CD14-positive monocyte (primary cell): Measurements from ENCODE around the gene DEPDC5. TPM values are rescaled to one million over a fixed set of nuclear protein-coding genes. Genes with fewer than 3 reads are reported as not detected.

ENCODE experiments used
- DNase-seq, 3 donors: peaks; one replicate each; pipeline ENCODE4 v3.0.0-alpha.2; 2011 to 2022
- H2AFZ ChIP-seq: 2 replicates; pipeline ENCODE4 v1.6.0; 2012; ENCODE audit warnings: mild to moderate bottlenecking, low read depth, low read length, inconsistent platforms; ENCODE audit not compliant: insufficient read depth, poor library complexity, severe bottlenecking
- H3K27ac ChIP-seq, 2 donors: 1 replicate in 1 of 2; 2 replicates in 1 of 2; pipeline ENCODE4 v1.5.1; 2012 to 2013; ENCODE audit warnings: low read length in 2 of 2, control low read depth in 1 of 2, inconsistent platforms in 1 of 2, low read depth in 1 of 2, mild to moderate bottlenecking in 1 of 2
- H3K27me3 ChIP-seq, 2 donors: one replicate each; pipeline versions ENCODE4 v1.6.0 to v1.6.1; 2011 to 2013; ENCODE audit warnings: low read length in 2 of 2; ENCODE audit not compliant: control insufficient read depth in 2 of 2, insufficient read depth in 2 of 2
- H3K36me3 ChIP-seq, 2 donors: replicated peaks in 1 of 2; 1 replicate in 1 of 2; 2 replicates in 1 of 2; pipeline versions ENCODE4 v1.5.1 to v1.6.1; 2012 to 2013; ENCODE audit warnings: low read length in 2 of 2, control low read depth in 1 of 2, inconsistent platforms in 1 of 2, mild to moderate bottlenecking in 1 of 2; ENCODE audit not compliant: insufficient read depth in 2 of 2, control insufficient read depth in 1 of 2
- H3K4me1 ChIP-seq, 2 donors: 1 replicate in 1 of 2; 2 replicates in 1 of 2; pipeline versions ENCODE4 v1.5.1 to v1.6.1; 2012 to 2013; ENCODE audit warnings: low read length in 2 of 2, control low read depth in 1 of 2, inconsistent platforms in 1 of 2, mild to moderate bottlenecking in 1 of 2, moderate library complexity in 1 of 2; ENCODE audit not compliant: insufficient read depth in 2 of 2, control insufficient read depth in 1 of 2
- H3K4me2 ChIP-seq: replicated peaks from 2 replicates; pipeline ENCODE3; 2012; ENCODE audit warnings: low read length, moderate library complexity, mild to moderate bottlenecking; ENCODE audit not compliant: poor library complexity, severe bottlenecking; ENCODE audit errors: extremely low read depth
- H3K4me3 ChIP-seq, 3 experiments: fragments of 200-600 bp in 1 of 3; sonication (generic) in 1 of 3; replicated peaks in 1 of 3; 1 replicate in 2 of 3; 2 replicates in 1 of 3; pipeline ENCODE4 v1.5.1; 2011 to 2013; ENCODE audit warnings: low read length in 3 of 3, mild to moderate bottlenecking in 3 of 3, control low read depth in 2 of 3, low read depth in 2 of 3, inconsistent platforms in 1 of 3, moderate library complexity in 1 of 3
- H3K79me2 ChIP-seq: 2 replicates; pipeline ENCODE4 v1.6.0; 2012; ENCODE audit warnings: mild to moderate bottlenecking, control low read depth, inconsistent platforms, low read length, moderate library complexity; ENCODE audit not compliant: insufficient read depth
- H3K9ac ChIP-seq: 2 replicates; pipeline ENCODE4 v1.6.0; 2017; ENCODE audit warnings: low read length, mild to moderate bottlenecking; ENCODE audit not compliant: insufficient read depth, poor library complexity, severe bottlenecking
- H3K9me3 ChIP-seq, 2 donors: replicated peaks in 1 of 2; 1 replicate in 1 of 2; 2 replicates in 1 of 2; pipeline versions ENCODE4 v1.5.1 to v1.6.1; 2012 to 2013; ENCODE audit warnings: low read length in 2 of 2, control low read depth in 1 of 2; ENCODE audit not compliant: control insufficient read depth in 1 of 2, insufficient read depth in 1 of 2
- H4K20me1 ChIP-seq: 2 replicates; pipeline ENCODE4 v1.6.0; 2012; ENCODE audit warnings: mild to moderate bottlenecking, low read length, control low read depth, moderate library complexity; ENCODE audit not compliant: insufficient read depth
- H3K27ac Mint-ChIP-seq, 7 donors: one replicate each; pipeline ENCODE4 v1.8.0; 2020; ENCODE audit warnings: mild to moderate bottlenecking in 7 of 7, mixed read lengths in 7 of 7, moderate library complexity in 6 of 7, inconsistent platforms in 2 of 7
- H3K27me3 Mint-ChIP-seq, 3 donors: one replicate each; pipeline ENCODE4 v1.8.0; 2021 to 2022; ENCODE audit warnings: low read depth in 3 of 3, mild to moderate bottlenecking in 3 of 3, mixed read lengths in 3 of 3, moderate library complexity in 3 of 3, inconsistent platforms in 1 of 3
- H3K36me3 Mint-ChIP-seq, 2 donors: one replicate each; pipeline ENCODE4 v1.8.0; 2020; ENCODE audit warnings: mixed read lengths in 2 of 2, inconsistent platforms in 1 of 2, mild to moderate bottlenecking in 1 of 2
- H3K4me1 Mint-ChIP-seq: one replicate; pipeline ENCODE4 v1.8.0; 2020; ENCODE audit warnings: mild to moderate bottlenecking, mixed read lengths
- H3K4me3 Mint-ChIP-seq, 2 donors: one replicate each; pipeline ENCODE4 v1.8.0; 2020; ENCODE audit warnings: mild to moderate bottlenecking in 2 of 2, mixed read lengths in 2 of 2, moderate library complexity in 1 of 2
- H3K9me3 Mint-ChIP-seq, 7 donors: one replicate each; pipeline ENCODE4 v1.8.0; 2020 to 2022; ENCODE audit warnings: mixed read lengths in 7 of 7, mild to moderate bottlenecking in 6 of 7, moderate library complexity in 6 of 7, inconsistent platforms in 2 of 7
- WGBS: methylation state at CpG from one replicate; pipeline ENCODE4 v1.1.5; 2013; ENCODE audit warnings: missing lambda C conversion rate; ENCODE audit not compliant: insufficient coverage; 5-methylcytosine and 5-hydroxymethylcytosine counted together
- intact Hi-C, 2 donors: fragments of 100-400 bp; cut with micrococcal nuclease; formaldehyde crosslinking; loops; one replicate each; pipeline versions ENCODE4 v1.15.0 to v1.15.1; 2023
- polyA plus RNA-seq, 3 donors: library from polyadenylated mRNA; depleted of rRNA in 1 of 3; unstranded in 2 of 3; stranded (reverse) in 1 of 3; fragments of 300-500 nt in 2 of 3; fragments of >200 nt in 1 of 3; fragmentation: Illumina TruSeq in 2 of 3; gene quantifications; 1 replicate in 2 of 3; 2 replicates in 1 of 3; pipeline ENCODE4 v1.2.3, GENCODE V29; 2012 to 2021
- TF ChIP-seq, protein P1 (sequence below): fragments of 200-600 bp; IDR thresholded peaks from one replicate; pipeline ENCODE4 v1.8.0; 2022; ENCODE audit warnings: antibody characterized with exemption, mild to moderate bottlenecking

DEPDC5 gene
- polyA plus RNA-seq, 3 donors = 2.2 to 19.5 (median 4.1) TPM

DNA sequence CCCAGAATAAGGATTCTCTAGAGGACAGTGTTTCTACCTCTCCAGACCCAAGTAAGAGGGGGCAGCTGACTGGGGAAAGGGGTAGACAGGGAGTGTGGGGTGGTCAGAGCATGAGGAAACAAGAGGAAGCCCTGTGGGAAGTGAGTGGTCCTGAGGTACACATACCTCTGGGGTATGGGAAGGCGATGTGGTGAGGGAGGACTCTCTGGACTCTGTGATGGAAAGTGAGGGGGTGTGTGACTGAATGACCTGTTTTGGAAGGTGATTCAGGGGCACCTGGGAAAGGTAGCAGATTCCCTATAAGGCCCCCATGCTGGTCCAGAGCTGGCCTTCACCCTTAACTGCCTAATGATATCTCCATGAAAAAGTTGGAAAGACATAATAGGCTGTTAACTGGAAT is 80.1 kb downstream of the DEPDC5 start:
- no peak overlapping the region for H3K4me2 ChIP-seq
- H3K27ac Mint-ChIP-seq = peak overlapping the region in 2 of 7 donors; percentile 13 to 46
- TF ChIP-seq, protein P1, sequence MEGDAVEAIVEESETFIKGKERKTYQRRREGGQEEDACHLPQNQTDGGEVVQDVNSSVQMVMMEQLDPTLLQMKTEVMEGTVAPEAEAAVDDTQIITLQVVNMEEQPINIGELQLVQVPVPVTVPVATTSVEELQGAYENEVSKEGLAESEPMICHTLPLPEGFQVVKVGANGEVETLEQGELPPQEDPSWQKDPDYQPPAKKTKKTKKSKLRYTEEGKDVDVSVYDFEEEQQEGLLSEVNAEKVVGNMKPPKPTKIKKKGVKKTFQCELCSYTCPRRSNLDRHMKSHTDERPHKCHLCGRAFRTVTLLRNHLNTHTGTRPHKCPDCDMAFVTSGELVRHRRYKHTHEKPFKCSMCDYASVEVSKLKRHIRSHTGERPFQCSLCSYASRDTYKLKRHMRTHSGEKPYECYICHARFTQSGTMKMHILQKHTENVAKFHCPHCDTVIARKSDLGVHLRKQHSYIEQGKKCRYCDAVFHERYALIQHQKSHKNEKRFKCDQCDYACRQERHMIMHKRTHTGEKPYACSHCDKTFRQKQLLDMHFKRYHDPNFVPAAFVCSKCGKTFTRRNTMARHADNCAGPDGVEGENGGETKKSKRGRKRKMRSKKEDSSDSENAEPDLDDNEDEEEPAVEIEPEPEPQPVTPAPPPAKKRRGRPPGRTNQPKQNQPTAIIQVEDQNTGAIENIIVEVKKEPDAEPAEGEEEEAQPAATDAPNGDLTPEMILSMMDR = no peak
- H3K36me3 Mint-ChIP-seq = peaks cover 82 to 100% of the 10 kb centered on the region in 2 donors
- no peaks in the 10 kb centered on the region for H3K27me3 Mint-ChIP-seq
- intact Hi-C loops = no loop called here
- no peaks in the 10 kb centered on the region for H4K20me1 ChIP-seq
- no peak for DNase-seq
- H3K4me1 ChIP-seq = no peaks in the 10 kb centered on the region
- peaks cover 87 to 100% of the 10 kb centered on the region in 2 donors for H3K36me3 ChIP-seq
- H3K27me3 ChIP-seq = no peaks in the 10 kb centered on the region
- no peak overlapping the region for H3K4me3 ChIP-seq
- peaks cover 0 to 2% (median 0%) of the 10 kb centered on the region in 7 donors for H3K9me3 Mint-ChIP-seq
- H3K9ac ChIP-seq = no peak overlapping the region
- no peaks in the 10 kb centered on the region for H3K79me2 ChIP-seq
- WGBS = 100% methylated on average over 1 of the region's 1 CpG
- no peaks in the 10 kb centered on the region for H3K9me3 ChIP-seq
- no peak overlapping the region for H3K4me3 Mint-ChIP-seq
- H3K27ac ChIP-seq = peak overlapping the region in 1 of 2 donors; percentile 1
- no peak overlapping the region for H2AFZ ChIP-seq
- H3K4me1 Mint-ChIP-seq = no peaks in the 10 kb centered on the region

- Mint-ChIP-seq H3K27ac (no peak overlapping the region), H3K36me3 (peaks cover 84 to 99% of the 10 kb centered on the region in 2 donors)
- intact Hi-C loops = no loop called here
These were observed 82.2 kb downstream of the DEPDC5 start for GRCh38 chr22:31836010-31836409.

More at GRCh38 chr22:31836010-31836409, 82.2 kb downstream of the DEPDC5 start:
- no peaks in the 10 kb centered on the region for H3K27me3 ChIP-seq
- DNase-seq = no peak
- H3K79me2 ChIP-seq = no peaks in the 10 kb centered on the region
- H3K4me3 ChIP-seq = no peak overlapping the region
- TF ChIP-seq, protein P1 = no peak
- Mint-ChIP-seq H3K27me3 (no peaks in the 10 kb centered on the region), H3K4me3 (no peak overlapping the region), H3K9me3 (peaks cover 0 to 2% (median 0%) of the 10 kb centered on the region in 7 donors), H3K4me1 (no peaks in the 10 kb centered on the region)
- no peaks in the 10 kb centered on the region for H4K20me1 ChIP-seq
- no peak overlapping the region for H3K4me2 ChIP-seq
- H3K36me3 ChIP-seq = peaks cover 93 to 100% of the 10 kb centered on the region in 2 donors
- no peak overlapping the region for H2AFZ ChIP-seq
- H3K4me1 ChIP-seq = no peaks in the 10 kb centered on the region
- WGBS = 95% methylated on average over 3 of the region's 5 CpGs
- no peak overlapping the region for H3K27ac ChIP-seq
- H3K9me3 ChIP-seq = no peaks in the 10 kb centered on the region
- H3K9ac ChIP-seq = no peak overlapping the region
